SU-DHL-6 (cell line): ENCODE measurements around the gene PIK3C2G.

Experiments used
- H2AFZ ChIP-seq: fragments of 200-600 bp; sonication (generic); 2 replicates; pipeline ENCODE4 v1.6.1; 2014; ENCODE audit warnings: low read depth, mild to moderate bottlenecking, moderate library complexity, mixed read lengths, antibody characterized with exemption, low read length; ENCODE audit not compliant: severe bottlenecking
- H3F3A ChIP-seq: fragments of 200-600 bp; shearing (Covaris generic); 2 replicates; pipeline ENCODE4 v1.6.0; 2016; ENCODE audit warnings: antibody characterized with exemption, mild to moderate bottlenecking; ENCODE audit not compliant: insufficient read depth
- H3K27ac ChIP-seq: fragments of 200-600 bp; sonication (generic); 2 replicates; pipeline ENCODE4 v1.5.1; 2016; ENCODE audit warnings: low read depth, mild to moderate bottlenecking, low read length, moderate library complexity, mixed read lengths
- H3K27me3 ChIP-seq: fragments of 200-600 bp; sonication (generic), shearing (Covaris generic); 2 replicates; pipeline ENCODE4 v1.6.0; 2014; ENCODE audit warnings: mild to moderate bottlenecking, low read length
- H3K36me3 ChIP-seq: fragments of 200-600 bp; sonication (generic); 2 replicates; pipeline ENCODE4 v1.6.1; 2014; ENCODE audit warnings: mild to moderate bottlenecking, low read length, mixed read lengths
- H3K4me2 ChIP-seq: fragments of 300-600, 200-600 bp; shearing (Covaris generic), sonication (generic); 2 replicates; pipeline ENCODE4 v1.6.0; 2014; ENCODE audit warnings: low read length, low read depth, mild to moderate bottlenecking; ENCODE audit not compliant: poor library complexity, severe bottlenecking
- H3K4me3 ChIP-seq: fragments of 200-600 bp; sonication (generic); 2 replicates; pipeline ENCODE4 v1.5.1; 2014; ENCODE audit warnings: antibody characterized with exemption, low read length, mild to moderate bottlenecking, mixed read lengths; ENCODE audit not compliant: insufficient read depth, poor library complexity, severe bottlenecking
- H3K79me2 ChIP-seq: fragments of 200-600 bp; sonication (generic); 2 replicates; pipeline ENCODE4 v1.6.1; 2014; ENCODE audit warnings: mild to moderate bottlenecking, low read length, moderate library complexity; ENCODE audit not compliant: insufficient read depth
- H3K9ac ChIP-seq: fragments of 200-600 bp; sonication (generic); 2 replicates; pipeline ENCODE4 v1.7.0; 2014; ENCODE audit warnings: mild to moderate bottlenecking, low read length
- H3K9me2 ChIP-seq: fragments of 200-600 bp; sonication (generic); replicated peaks from 2 replicates; pipeline ENCODE4 v1.6.1; 2014; ENCODE audit warnings: low read length; ENCODE audit not compliant: insufficient read depth
- H3K9me3 ChIP-seq: fragments of 200-600 bp; sonication (generic); 2 replicates; pipeline ENCODE4 v1.6.1; 2014; ENCODE audit warnings: low read length, mixed read lengths; ENCODE audit not compliant: insufficient read depth
- H4K20me1 ChIP-seq: fragments of 200-600 bp; sonication (generic); 2 replicates; pipeline ENCODE4 v1.6.1; 2014; ENCODE audit warnings: low read depth, mild to moderate bottlenecking, antibody characterized with exemption, low read length, moderate library complexity, mixed read lengths
- EZH2phosphoT487 ChIP-seq: fragments of 200-600 bp; sonication (generic), shearing (Covaris generic); conservative IDR thresholded peaks from 2 replicates; pipeline ENCODE4 v1.6.1; 2018; ENCODE audit warnings: mild to moderate bottlenecking, antibody characterized with exemption, low read length, moderate library complexity, mixed read lengths
- TF ChIP-seq, protein P1 (sequence below): fragments of 200-600 bp; sonication (generic); IDR thresholded peaks from one replicate; pipeline ENCODE4 v1.5.1; 2017; ENCODE audit warnings: antibody characterized with exemption, mild to moderate bottlenecking, low read length, moderate library complexity; ENCODE audit not compliant: insufficient read depth, poor library complexity, severe bottlenecking

Gene PIK3C2G

GRCh38 chr12:18683327-18684013 is 422.2 kb downstream of the PIK3C2G start:
- H3K79me2 ChIP-seq: no peaks in the 10 kb centered on the region
- no peak overlapping the region for H3K9ac ChIP-seq
- H3K27me3 ChIP-seq: no peaks in the 10 kb centered on the region
- no peak overlapping the region for H3K4me3 ChIP-seq
- H2AFZ ChIP-seq: no peak overlapping the region
- H3K36me3 ChIP-seq: no peaks in the 10 kb centered on the region
- no peaks in the 10 kb centered on the region for H3K9me2 ChIP-seq
- H3K27ac ChIP-seq: no peak overlapping the region
- no peaks in the 10 kb centered on the region for H4K20me1 ChIP-seq
- H3K9me3 ChIP-seq: no peaks in the 10 kb centered on the region
- H3K4me2 ChIP-seq: no peak overlapping the region
- no peaks in the 10 kb centered on the region for H3F3A ChIP-seq
- TF ChIP-seq, protein P1, sequence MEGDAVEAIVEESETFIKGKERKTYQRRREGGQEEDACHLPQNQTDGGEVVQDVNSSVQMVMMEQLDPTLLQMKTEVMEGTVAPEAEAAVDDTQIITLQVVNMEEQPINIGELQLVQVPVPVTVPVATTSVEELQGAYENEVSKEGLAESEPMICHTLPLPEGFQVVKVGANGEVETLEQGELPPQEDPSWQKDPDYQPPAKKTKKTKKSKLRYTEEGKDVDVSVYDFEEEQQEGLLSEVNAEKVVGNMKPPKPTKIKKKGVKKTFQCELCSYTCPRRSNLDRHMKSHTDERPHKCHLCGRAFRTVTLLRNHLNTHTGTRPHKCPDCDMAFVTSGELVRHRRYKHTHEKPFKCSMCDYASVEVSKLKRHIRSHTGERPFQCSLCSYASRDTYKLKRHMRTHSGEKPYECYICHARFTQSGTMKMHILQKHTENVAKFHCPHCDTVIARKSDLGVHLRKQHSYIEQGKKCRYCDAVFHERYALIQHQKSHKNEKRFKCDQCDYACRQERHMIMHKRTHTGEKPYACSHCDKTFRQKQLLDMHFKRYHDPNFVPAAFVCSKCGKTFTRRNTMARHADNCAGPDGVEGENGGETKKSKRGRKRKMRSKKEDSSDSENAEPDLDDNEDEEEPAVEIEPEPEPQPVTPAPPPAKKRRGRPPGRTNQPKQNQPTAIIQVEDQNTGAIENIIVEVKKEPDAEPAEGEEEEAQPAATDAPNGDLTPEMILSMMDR: no peak
- TF ChIP-seq EZH2phosphoT487: no peak

- Histone ChIP-seq H3K4me2 (no peak overlapping the region), H3K9me3 (no peaks in the 10 kb centered on the region), H2AFZ (no peak overlapping the region), H3K9ac (no peak overlapping the region), H4K20me1 (no peaks in the 10 kb centered on the region), H3F3A (no peaks in the 10 kb centered on the region), H3K27me3 (no peaks in the 10 kb centered on the region), H3K27ac (no peak overlapping the region), H3K9me2 (no peaks in the 10 kb centered on the region), H3K36me3 (no peaks in the 10 kb centered on the region), H3K4me3 (no peak overlapping the region), H3K79me2 (no peaks in the 10 kb centered on the region)
- TF ChIP-seq, protein P1: no peak
These were observed 423.1 kb downstream of the PIK3C2G start for GRCh38 chr12:18684430-18684829.

DNA sequence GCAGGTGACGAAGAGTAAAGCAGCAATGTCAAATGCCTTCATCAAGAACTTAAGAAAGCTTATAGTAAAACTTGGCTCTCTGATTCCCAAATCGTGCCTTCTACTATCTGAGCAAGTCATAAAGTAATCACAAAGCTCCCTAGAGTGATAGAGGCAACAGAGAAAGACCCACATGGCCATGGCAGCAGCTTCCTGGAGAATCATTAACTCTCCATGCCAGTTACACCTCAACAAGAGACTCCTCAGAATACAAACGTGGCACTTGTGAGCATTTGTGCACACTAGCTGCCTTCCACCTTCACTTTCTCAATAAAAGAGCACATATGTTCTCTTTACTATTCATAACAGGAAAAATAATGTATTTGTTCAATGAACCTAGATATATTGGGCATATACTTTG is 428.5 kb downstream of the PIK3C2G start:
- H3K4me3 ChIP-seq: no peak overlapping the region
- H3F3A ChIP-seq: no peaks in the 10 kb centered on the region
- TF ChIP-seq, protein P1: no peak
- TF ChIP-seq EZH2phosphoT487: no peak
- no peaks in the 10 kb centered on the region for H3K9me3 ChIP-seq
- no peaks in the 10 kb centered on the region for H3K79me2 ChIP-seq
- H3K4me2 ChIP-seq: no peak overlapping the region
- H4K20me1 ChIP-seq: no peaks in the 10 kb centered on the region
- no peaks in the 10 kb centered on the region for H3K36me3 ChIP-seq
- no peaks in the 10 kb centered on the region for H3K9me2 ChIP-seq
- no peak overlapping the region for H2AFZ ChIP-seq
- H3K9ac ChIP-seq: no peak overlapping the region
- H3K27ac ChIP-seq: no peak overlapping the region
- H3K27me3 ChIP-seq: no peaks in the 10 kb centered on the region
